ENCODE data around the gene SRC.

Gene SRC

DNA sequence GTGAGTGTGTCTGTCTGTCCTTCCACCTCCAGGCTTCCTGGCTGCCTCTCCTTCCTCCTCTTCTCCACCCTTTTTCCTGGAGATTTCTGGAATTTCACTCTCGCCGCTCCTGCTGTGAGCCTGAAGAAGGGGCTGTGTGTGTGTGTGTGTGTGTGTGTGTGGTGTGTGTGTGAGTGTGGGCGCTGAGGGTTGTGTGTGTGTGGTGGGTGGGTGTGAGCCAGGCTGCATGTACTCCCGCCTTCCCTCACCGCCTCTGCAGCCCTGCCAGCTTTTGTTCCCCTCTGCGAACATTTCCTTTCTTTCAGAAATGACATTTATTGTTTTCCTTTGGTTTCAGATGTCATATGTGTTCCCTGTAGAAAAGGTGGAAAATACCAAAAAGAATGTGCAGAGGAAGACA lies 76.0 kb downstream of the SRC start:
- H4K20me1 ChIP-seq = peaks cover 0 to 12% (median 0%) of the 10 kb centered on the region in 11 experiments; a peak in 3 of 22 replicates
- no peaks in the 10 kb centered on the region; a peak in 2 of 22 replicates for H3K27me3 ChIP-seq
- no peaks in the 10 kb centered on the region for H3K36me3 ChIP-seq
- H3K27ac ChIP-seq = no peak overlapping the region
- H3K9me3 ChIP-seq (replicated peaks in 1 of 11) = no peaks in the 10 kb centered on the region
- peaks cover 0 to 20% (median 11%) of the 10 kb centered on the region in 10 experiments; a peak in 12 of 20 replicates for H3K4me1 ChIP-seq
- no peak overlapping the region for H3K9ac ChIP-seq
- H3K4me3 ChIP-seq = no peak overlapping the region
- peak overlapping the region in 7 of 11 experiments; percentile 7 to 48 (median 15); a peak in 8 of 22 replicates for H3K4me2 ChIP-seq
- no peak for TF ChIP-seq Cebpa-rat (IDR thresholded peaks at IDR 0.05)

DNA sequence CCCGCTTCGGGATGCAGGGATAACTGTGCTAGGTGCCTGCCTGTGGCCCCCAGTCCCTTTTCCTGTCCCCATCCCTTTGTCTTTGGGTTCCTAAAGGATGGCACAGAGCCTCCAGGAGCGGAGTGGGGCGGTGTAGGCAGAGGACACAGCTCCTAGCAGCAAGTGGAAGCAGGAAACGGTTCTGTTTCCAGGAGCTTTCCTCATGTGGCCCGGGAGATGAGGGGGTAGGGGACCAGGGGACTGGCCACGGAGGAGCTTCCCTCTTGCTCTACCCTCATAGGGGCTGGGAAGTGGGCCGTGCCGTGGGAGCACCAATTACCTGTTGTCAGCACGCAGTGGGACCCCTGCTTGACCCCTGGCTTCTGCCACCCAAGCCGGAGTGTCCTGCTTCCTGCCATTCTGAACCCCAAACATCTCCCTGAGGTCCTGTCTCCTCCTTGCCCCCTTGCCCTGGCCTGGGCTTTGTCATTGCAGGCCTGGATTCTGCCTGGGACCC lies 76.9 kb downstream of the SRC start:
- Histone ChIP-seq H3K9me3 (replicated peaks in 1 of 11) (no peaks in the 10 kb centered on the region), H4K20me1 (peaks cover 0 to 12% (median 0%) of the 10 kb centered on the region in 11 experiments; a peak in 3 of 22 replicates), H3K27ac (no peak overlapping the region), H3K4me3 (no peak overlapping the region), H3K4me2 (no peak overlapping the region), H3K4me1 (peaks cover 0 to 12% (median 7%) of the 10 kb centered on the region in 10 experiments; a peak in 10 of 20 replicates), H3K27me3 (no peaks in the 10 kb centered on the region; a peak in 2 of 22 replicates), H3K36me3 (no peaks in the 10 kb centered on the region), H3K9ac (no peak overlapping the region)
- no peak for TF ChIP-seq Cebpa-rat (IDR thresholded peaks at IDR 0.05)

DNA sequence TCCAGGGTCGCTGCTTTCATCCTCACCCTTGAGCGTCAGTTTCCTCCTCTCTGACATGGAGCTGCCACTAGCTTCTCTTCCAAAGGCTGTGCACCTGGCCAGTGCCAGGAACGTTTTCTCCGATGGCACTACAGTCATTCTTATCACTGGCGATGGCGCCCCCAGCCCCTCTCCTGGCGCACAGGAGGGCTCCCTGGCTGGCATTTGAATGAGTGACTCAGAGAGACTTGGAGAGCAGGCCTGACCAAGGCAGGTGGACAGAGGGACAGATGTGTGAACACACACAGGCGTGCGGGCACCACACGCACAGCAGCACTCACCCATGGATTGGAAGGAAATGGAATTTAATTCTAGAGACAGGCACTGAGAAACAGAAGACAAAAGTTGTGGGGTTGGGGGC lies 77.6 kb downstream of the SRC start:
- Histone ChIP-seq H3K27me3 (no peaks in the 10 kb centered on the region; a peak in 2 of 22 replicates), H3K9me3 (replicated peaks in 1 of 11) (no peaks in the 10 kb centered on the region), H3K27ac (no peak overlapping the region), H3K36me3 (no peaks in the 10 kb centered on the region), H3K4me1 (peaks cover 0 to 12% (median 7%) of the 10 kb centered on the region in 10 experiments; a peak in 9 of 20 replicates), H3K4me3 (no peak overlapping the region), H4K20me1 (peaks cover 0 to 12% (median 0%) of the 10 kb centered on the region in 11 experiments; a peak in 3 of 22 replicates), H3K4me2 (no peak overlapping the region), H3K9ac (no peak overlapping the region)
- TF ChIP-seq Cebpa-rat (IDR thresholded peaks at IDR 0.05) = no peak

DNA sequence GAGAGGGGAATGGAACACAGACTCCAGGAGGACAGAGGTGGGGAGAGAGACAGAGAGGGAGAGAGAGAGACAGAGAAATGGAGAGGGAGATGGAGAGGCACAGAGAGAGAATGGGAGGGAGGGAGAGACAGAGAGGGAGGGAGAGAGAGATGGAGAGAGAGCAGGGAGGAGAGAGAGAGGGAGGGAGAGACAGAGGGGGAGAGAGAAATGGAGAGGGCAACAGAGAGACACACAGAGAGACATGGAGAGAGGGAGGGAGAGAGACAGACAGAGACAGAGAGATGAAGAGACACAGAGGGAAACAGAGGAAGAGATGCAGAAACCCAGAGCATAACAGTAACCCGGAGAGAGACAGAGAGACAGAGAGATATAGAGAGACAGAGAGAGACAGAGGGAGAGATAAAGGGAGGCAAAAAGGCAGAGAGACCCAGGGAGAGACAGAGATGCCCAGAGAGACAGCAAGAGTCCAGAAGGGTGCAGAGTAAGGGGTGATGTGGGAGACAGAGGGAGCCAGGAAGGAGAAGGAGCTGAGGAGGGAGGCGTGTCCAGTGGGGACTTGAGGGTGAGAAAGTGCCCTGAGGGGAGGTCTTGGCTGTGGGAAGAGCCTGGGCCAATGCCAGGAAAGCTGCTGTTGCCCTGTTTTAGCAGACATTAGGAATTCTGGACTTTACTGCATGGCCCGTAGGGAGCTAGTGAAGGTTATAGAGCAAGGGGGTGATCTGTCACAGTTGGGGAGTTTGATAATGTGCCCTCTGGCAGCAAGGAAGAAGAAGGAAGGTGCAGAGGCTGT lies 78.3 kb downstream of the SRC start:
- no peak overlapping the region for H3K4me3 ChIP-seq
- no peak for TF ChIP-seq Cebpa-rat (IDR thresholded peaks at IDR 0.05)
- H3K4me1 ChIP-seq = peaks cover 0 to 12% (median 7%) of the 10 kb centered on the region in 10 experiments; a peak in 9 of 20 replicates
- no peak overlapping the region for H3K4me2 ChIP-seq
- H3K27me3 ChIP-seq = no peaks in the 10 kb centered on the region; a peak in 2 of 22 replicates
- no peak overlapping the region for H3K27ac ChIP-seq
- no peaks in the 10 kb centered on the region for H3K9me3 ChIP-seq (replicated peaks in 1 of 11)
- no peaks in the 10 kb centered on the region for H3K36me3 ChIP-seq
- H3K9ac ChIP-seq = no peak overlapping the region
- peaks cover 0 to 12% (median 0%) of the 10 kb centered on the region in 11 experiments; a peak in 3 of 22 replicates for H4K20me1 ChIP-seq

DNA sequence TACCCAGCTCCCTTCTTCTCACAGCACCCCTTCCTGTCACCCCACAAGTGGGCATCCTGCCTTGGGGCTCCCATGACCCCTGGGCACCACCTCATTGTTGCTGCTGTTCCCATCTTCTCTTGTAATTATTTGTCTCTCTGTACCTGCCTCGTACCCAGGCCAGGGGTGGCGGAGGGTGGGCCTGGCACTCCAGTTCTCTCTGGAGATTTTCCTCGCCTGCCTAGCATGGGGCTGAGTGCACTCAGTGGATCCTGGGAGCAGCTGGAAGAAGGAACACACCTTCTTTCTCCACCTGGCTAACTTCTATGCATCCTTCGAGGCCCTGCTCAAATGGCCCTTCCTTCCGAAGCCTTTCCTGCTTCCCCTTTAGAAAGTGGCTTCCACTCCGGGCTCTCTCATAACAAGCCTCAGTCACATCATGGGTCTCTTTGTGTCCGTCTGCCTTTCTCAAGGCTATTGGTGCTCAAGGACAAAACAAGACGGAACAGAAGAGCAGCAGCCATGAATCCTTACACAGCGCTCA lies 79.2 kb downstream of the SRC start:
- TF ChIP-seq Cebpa-rat (IDR thresholded peaks at IDR 0.05) = no peak
- Histone ChIP-seq H4K20me1 (peaks cover 0 to 12% (median 0%) of the 10 kb centered on the region in 11 experiments; a peak in 3 of 22 replicates), H3K4me3 (no peak overlapping the region), H3K27me3 (no peaks in the 10 kb centered on the region; a peak in 2 of 22 replicates), H3K36me3 (no peaks in the 10 kb centered on the region), H3K27ac (no peak overlapping the region), H3K9ac (no peak overlapping the region), H3K4me1 (peaks cover 0 to 12% (median 7%) of the 10 kb centered on the region in 10 experiments; a peak in 9 of 20 replicates), H3K9me3 (replicated peaks in 1 of 11) (no peaks in the 10 kb centered on the region), H3K4me2 (no peak overlapping the region)

DNA sequence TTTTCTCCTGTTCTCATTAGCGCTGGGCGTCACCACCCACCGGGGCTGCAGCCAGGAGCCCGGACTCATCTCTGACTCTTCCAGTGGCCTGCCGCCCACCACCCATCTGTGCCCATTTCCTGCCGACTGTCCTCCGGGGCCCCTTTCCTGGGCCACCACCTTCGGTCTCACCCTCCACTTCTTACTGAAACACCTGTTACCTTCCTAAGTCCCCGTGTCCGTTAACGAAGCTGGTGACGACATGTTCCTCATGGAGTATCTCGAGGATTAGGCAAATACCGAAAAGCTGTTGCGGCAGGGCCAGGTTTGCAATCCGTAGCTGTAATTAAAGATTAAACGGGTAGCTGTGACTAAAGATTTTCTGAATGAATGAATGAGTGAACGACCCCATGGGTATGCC lies 80.2 kb downstream of the SRC start:
- no peak overlapping the region for H3K4me2 ChIP-seq
- no peak overlapping the region for H3K9ac ChIP-seq
- no peaks in the 10 kb centered on the region; a peak in 2 of 22 replicates for H3K27me3 ChIP-seq
- peaks cover 0 to 9% (median 0%) of the 10 kb centered on the region in 11 experiments; a peak in 3 of 22 replicates for H4K20me1 ChIP-seq
- no peak overlapping the region for H3K27ac ChIP-seq
- no peaks in the 10 kb centered on the region for H3K9me3 ChIP-seq (replicated peaks in 1 of 11)
- no peak overlapping the region for H3K4me3 ChIP-seq
- peaks cover 0 to 11% (median 7%) of the 10 kb centered on the region in 10 experiments; a peak in 9 of 20 replicates for H3K4me1 ChIP-seq
- no peak for TF ChIP-seq Cebpa-rat (IDR thresholded peaks at IDR 0.05)
- no peaks in the 10 kb centered on the region for H3K36me3 ChIP-seq

DNA sequence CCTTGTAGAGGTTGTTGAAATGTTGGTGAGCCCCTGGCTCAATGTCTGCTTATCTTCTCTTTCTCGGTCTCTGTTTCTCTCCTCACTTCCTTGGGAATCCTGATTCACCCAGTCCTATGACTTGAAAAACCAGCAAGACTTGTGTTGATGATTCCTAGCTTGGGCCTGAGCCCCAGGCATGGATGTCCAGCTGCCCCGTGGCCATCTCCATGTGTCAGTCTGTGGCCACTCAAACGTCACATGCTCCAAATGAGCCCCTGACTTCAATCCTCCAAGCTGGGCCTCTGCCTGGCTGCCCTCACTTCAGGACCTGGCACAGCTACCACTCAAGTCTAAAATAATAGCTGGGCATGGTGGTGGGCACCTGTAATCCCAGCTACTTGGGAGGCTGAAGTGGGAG lies 81.0 kb downstream of the SRC start:
- no peak for TF ChIP-seq Cebpa-rat (IDR thresholded peaks at IDR 0.05)
- Histone ChIP-seq H3K4me1 (peaks cover 0 to 2% (median under 1%) of the 10 kb centered on the region in 10 experiments; a peak in 6 of 20 replicates), H3K4me2 (no peak overlapping the region), H3K9ac (no peak overlapping the region), H3K27me3 (no peaks in the 10 kb centered on the region; a peak in 2 of 22 replicates), H3K9me3 (replicated peaks in 1 of 11) (no peaks in the 10 kb centered on the region), H3K36me3 (no peaks in the 10 kb centered on the region), H3K27ac (no peak overlapping the region), H3K4me3 (no peak overlapping the region), H4K20me1 (peaks cover 0 to 4% (median 0%) of the 10 kb centered on the region in 11 experiments; a peak in 2 of 22 replicates)

DNA sequence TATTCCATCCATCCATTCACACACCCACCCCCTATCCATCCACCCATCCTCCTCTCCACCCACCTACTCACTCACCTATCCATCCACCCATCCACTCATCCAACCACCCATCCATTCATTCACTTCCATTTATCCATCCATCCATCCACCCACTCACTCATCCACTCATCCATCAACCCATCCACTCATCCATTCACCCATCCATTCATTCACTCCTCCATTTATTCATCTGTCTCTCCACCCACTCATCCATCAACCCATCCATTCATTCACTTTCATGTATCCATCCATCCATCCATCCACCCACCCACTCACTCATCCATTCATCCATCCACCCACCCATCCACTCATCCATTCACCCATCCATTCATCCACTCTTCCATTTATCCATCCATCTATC lies 84.1 kb downstream of the SRC start:
- H3K4me2 ChIP-seq = no peak overlapping the region
- no peaks in the 10 kb centered on the region for H3K27me3 ChIP-seq
- H4K20me1 ChIP-seq = no peaks in the 10 kb centered on the region
- H3K9me3 ChIP-seq (replicated peaks in 1 of 11) = no peaks in the 10 kb centered on the region
- TF ChIP-seq Cebpa-rat (IDR thresholded peaks at IDR 0.05) = no peak
- H3K4me1 ChIP-seq = peaks cover 9 to 16% (median 13%) of the 10 kb centered on the region in 10 experiments
- no peak overlapping the region for H3K4me3 ChIP-seq
- no peak overlapping the region for H3K27ac ChIP-seq
- H3K9ac ChIP-seq = no peak overlapping the region
- no peaks in the 10 kb centered on the region for H3K36me3 ChIP-seq

DNA sequence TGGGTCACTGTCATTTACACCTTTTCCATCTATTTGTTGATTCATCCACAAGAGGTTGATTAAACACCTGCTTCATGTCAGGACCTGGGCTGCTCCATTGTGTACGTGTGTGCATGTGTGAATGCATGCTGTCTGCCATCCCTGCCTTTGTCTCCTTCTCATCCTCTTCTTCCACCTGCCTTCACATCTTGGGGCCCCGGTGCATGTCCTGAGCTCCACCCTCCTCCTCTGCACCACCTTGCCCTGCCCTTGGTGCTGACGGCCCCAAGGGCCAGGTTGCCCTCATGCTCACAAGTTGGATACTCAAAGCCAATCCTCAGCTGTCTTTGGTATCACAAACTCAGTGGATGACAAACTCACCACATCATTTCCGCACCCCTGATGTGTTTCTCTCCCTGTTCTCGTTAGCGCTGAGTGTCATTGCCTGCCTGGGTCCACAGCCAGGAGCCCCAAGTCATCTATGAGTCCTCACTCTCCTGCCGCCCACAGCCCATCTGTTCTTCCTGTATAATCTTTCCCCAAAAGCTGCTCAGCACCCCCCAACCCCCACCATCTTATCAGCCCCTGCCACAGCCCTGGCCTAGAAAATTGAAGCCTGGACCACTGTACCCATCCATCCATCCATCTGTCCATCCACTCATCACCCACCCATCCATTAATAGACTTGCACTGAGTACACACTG lies 85.0 kb downstream of the SRC start:
- no peak for TF ChIP-seq Cebpa-rat (IDR thresholded peaks at IDR 0.05)
- Histone ChIP-seq H3K4me3 (no peak overlapping the region), H3K4me2 (no peak overlapping the region), H3K9me3 (replicated peaks in 1 of 11) (no peaks in the 10 kb centered on the region), H3K27me3 (no peaks in the 10 kb centered on the region), H3K9ac (no peak overlapping the region), H3K4me1 (peaks cover 9 to 16% (median 13%) of the 10 kb centered on the region in 10 experiments), H3K27ac (no peak overlapping the region), H3K36me3 (no peaks in the 10 kb centered on the region), H4K20me1 (no peaks in the 10 kb centered on the region)

Data from BLaER1 treated with 17β-estradiol and CSF1 and Interleukin-3, amounts not matched to agents 10 nM and 100 nM (cell line).